Mesenchymal stem cell (in vitro differentiated cells and primary cell): Measurements from ENCODE around the gene FOXC2.

Source experiments
- DNase-seq: peaks from one replicate; pipeline ENCODE4 v3.0.0-alpha.2; 2013
- H2AFZ ChIP-seq: one replicate; pipeline ENCODE4 v1.6.1; 2013; ENCODE audit warnings: low read depth, mild to moderate bottlenecking, control low read depth, inconsistent platforms, low read length, moderate library complexity
- H2AK5ac ChIP-seq: 2 replicates; pipeline ENCODE4 v1.6.1; 2013; ENCODE audit warnings: low read length, moderate library complexity, mild to moderate bottlenecking, inconsistent platforms; ENCODE audit not compliant: severe bottlenecking
- H2BK120ac ChIP-seq: one replicate; pipeline ENCODE4 v1.6.1; 2013; ENCODE audit warnings: low read depth, mild to moderate bottlenecking, inconsistent platforms, low read length, moderate library complexity
- H2BK12ac ChIP-seq, 2 experiments: one replicate each; pipeline ENCODE4 v1.6.1; 2013; ENCODE audit warnings: inconsistent platforms in 2 of 2, low read length in 2 of 2, mild to moderate bottlenecking in 2 of 2, moderate library complexity in 2 of 2, control low read depth in 1 of 2
- H2BK15ac ChIP-seq: one replicate; pipeline ENCODE4 v1.6.1; 2013; ENCODE audit warnings: mild to moderate bottlenecking, low read depth, inconsistent platforms; ENCODE audit not compliant: poor library complexity, severe bottlenecking
- H2BK5ac ChIP-seq: 2 replicates; pipeline ENCODE4 v1.6.1; 2013; ENCODE audit warnings: low read depth, mild to moderate bottlenecking, low read length, control low read depth, inconsistent platforms; ENCODE audit not compliant: poor library complexity, severe bottlenecking
- H3K14ac ChIP-seq, 2 experiments: one replicate each; pipeline ENCODE4 v1.6.1; 2013; ENCODE audit warnings: inconsistent platforms in 2 of 2, low read length in 2 of 2, control low read depth in 1 of 2, mild to moderate bottlenecking in 1 of 2, moderate library complexity in 1 of 2
- H3K18ac ChIP-seq, 2 experiments: one replicate each; pipeline ENCODE4 v1.6.1; 2013; ENCODE audit warnings: inconsistent platforms in 2 of 2, low read length in 2 of 2, control low read depth in 1 of 2, low read depth in 1 of 2, mild to moderate bottlenecking in 1 of 2
- H3K23ac ChIP-seq, 2 experiments: one replicate each; pipeline ENCODE4 v1.6.1; 2013; ENCODE audit warnings: inconsistent platforms in 2 of 2, low read length in 2 of 2, mild to moderate bottlenecking in 2 of 2, moderate library complexity in 2 of 2, control low read depth in 1 of 2
- H3K27ac ChIP-seq: 2 replicates; pipeline ENCODE4 v1.5.1; 2013; ENCODE audit warnings: mild to moderate bottlenecking, moderate library complexity, low read length, control low read depth, inconsistent platforms; ENCODE audit not compliant: poor library complexity, severe bottlenecking
- H3K27me3 ChIP-seq, 2 experiments: 2 replicates each; pipeline versions ENCODE4 v1.6.1 to v1.7.0; 2013; ENCODE audit warnings: low read length in 2 of 2, mild to moderate bottlenecking in 2 of 2, moderate library complexity in 2 of 2, control low read depth in 1 of 2, inconsistent platforms in 1 of 2; ENCODE audit not compliant: control insufficient read depth in 1 of 2, insufficient read depth in 1 of 2
- H3K36me3 ChIP-seq, 2 experiments: 2 replicates each; pipeline versions ENCODE4 v1.6.1 to v1.7.0; 2013; ENCODE audit warnings: low read length in 2 of 2, control low read depth in 1 of 2, inconsistent platforms in 1 of 2, low read depth in 1 of 2, mild to moderate bottlenecking in 1 of 2; ENCODE audit not compliant: insufficient read depth in 2 of 2, control insufficient read depth in 1 of 2
- H3K4ac ChIP-seq, 2 experiments: one replicate each; pipeline ENCODE4 v1.6.1; 2013; ENCODE audit warnings: inconsistent platforms in 2 of 2, low read length in 2 of 2, mild to moderate bottlenecking in 2 of 2, moderate library complexity in 2 of 2, control low read depth in 1 of 2, low read depth in 1 of 2
- H3K4me1 ChIP-seq: 2 replicates; pipeline ENCODE4 v1.6.1; 2013; ENCODE audit warnings: low read depth, low read length, control low read depth; ENCODE audit not compliant: control insufficient read depth, insufficient read depth
- H3K4me2 ChIP-seq: 2 replicates; pipeline ENCODE4 v1.6.1; 2013; ENCODE audit warnings: low read length, mild to moderate bottlenecking, inconsistent platforms; ENCODE audit not compliant: poor library complexity, severe bottlenecking
- H3K4me3 ChIP-seq, 2 experiments: 2 replicates each; pipeline versions ENCODE4 v1.5.1 to v1.7.0; 2013; ENCODE audit warnings: low read length in 2 of 2, mild to moderate bottlenecking in 2 of 2, control low read depth in 1 of 2, low read depth in 1 of 2; ENCODE audit not compliant: insufficient read depth in 1 of 2
- H3K79me1 ChIP-seq: replicated peaks from 2 replicates; pipeline ENCODE4 v1.6.1; 2013; ENCODE audit warnings: mild to moderate bottlenecking, control low read depth, low read length, inconsistent platforms; ENCODE audit not compliant: poor library complexity, severe bottlenecking
- H3K9ac ChIP-seq: 2 replicates; pipeline ENCODE4 v1.7.0; 2013; ENCODE audit warnings: mild to moderate bottlenecking, low read length, moderate library complexity
- H3K9me3 ChIP-seq: 2 replicates; pipeline ENCODE4 v1.7.0; 2013; ENCODE audit warnings: mild to moderate bottlenecking, low read length; ENCODE audit not compliant: control insufficient read depth
- H4K8ac ChIP-seq: one replicate; pipeline ENCODE4 v1.6.1; 2013; ENCODE audit warnings: inconsistent platforms, mild to moderate bottlenecking, low read length, moderate library complexity
- H4K91ac ChIP-seq: one replicate; pipeline ENCODE4 v1.6.1; 2013; ENCODE audit warnings: mild to moderate bottlenecking, low read length, inconsistent platforms
- WGBS: methylation state at CpG from one replicate; pipeline ENCODE4 v1.1.7; 2013; ENCODE audit warnings: mixed read lengths; 5-methylcytosine and 5-hydroxymethylcytosine counted together

FOXC2 gene

DNA sequence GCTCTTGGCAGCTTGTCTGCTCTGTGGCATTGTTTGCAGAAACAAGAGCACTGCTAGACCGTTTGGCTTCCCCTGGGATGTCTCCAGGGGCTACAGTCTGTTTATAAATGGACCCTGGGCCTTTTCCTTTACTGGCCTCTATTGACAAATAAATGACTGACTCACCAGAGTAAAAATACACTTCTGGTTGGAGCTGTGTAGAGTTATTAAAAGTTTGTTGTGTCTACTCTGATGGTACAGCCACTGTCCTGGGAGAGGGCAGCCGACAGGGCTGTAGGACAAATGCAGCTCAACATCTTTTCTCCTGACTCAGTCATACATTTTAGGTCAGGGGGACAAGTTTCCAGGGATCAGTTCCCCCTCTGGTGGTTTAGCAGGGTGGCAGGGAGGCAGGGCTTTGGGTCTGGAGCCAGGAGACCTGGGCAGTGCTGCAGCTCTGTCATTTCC, 41.7 kb downstream of the FOXC2 start:
- Histone ChIP-seq H3K27me3 (peaks cover 0 to 4% of the 10 kb centered on the region in 2 experiments), H3K18ac (peak overlapping the region; percentile 43 to 81), H3K27ac (peak overlapping the region; percentile 94), H2BK12ac (peak overlapping the region; percentile 80 to 95), H2AK5ac (peak overlapping the region; percentile 97), H2BK5ac (peak overlapping the region; percentile 12), H2AFZ (no peak overlapping the region), H3K23ac (no peak overlapping the region), H4K91ac (peak overlapping the region; percentile 92), H3K14ac (no peak overlapping the region), H3K4me1 (peaks cover 25% of the 10 kb centered on the region), H3K4ac (peak overlapping the region; percentile 80 to 82), H2BK120ac (peak overlapping the region; percentile 51), H2BK15ac (no peak overlapping the region), H3K79me1 (no peaks in the 10 kb centered on the region), H4K8ac (peak overlapping the region; percentile 31), H3K9me3 (no peaks in the 10 kb centered on the region), H3K36me3 (no peaks in the 10 kb centered on the region), H3K4me3 (no peak overlapping the region), H3K4me2 (no peak overlapping the region), H3K9ac (no peak overlapping the region)
- peak; percentile 97 for DNase-seq
- WGBS: 13% methylated on average over 2 of the region's 2 CpGs

DNA sequence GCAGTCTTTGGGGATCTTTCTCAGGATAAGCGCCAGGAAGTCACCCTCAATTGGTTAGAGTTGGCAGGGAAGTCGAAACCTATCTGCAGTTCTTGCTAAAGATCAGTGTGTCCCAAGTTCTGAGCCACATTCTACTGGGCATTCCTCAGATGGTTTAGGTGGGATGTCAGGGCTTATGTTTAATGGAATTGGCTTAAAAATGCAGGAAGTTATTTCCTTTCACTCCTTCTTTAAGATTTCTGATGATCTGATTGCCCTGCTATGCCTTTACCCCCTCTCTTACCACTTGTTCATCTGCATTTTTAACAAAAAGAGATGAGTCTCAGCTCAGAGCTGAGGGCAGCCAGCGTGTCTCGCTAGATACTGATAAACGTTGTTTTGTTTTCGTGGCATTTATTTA, 42.5 kb downstream of the FOXC2 start:
- 9% methylated on average over 6 of the region's 6 CpGs for WGBS

DNA sequence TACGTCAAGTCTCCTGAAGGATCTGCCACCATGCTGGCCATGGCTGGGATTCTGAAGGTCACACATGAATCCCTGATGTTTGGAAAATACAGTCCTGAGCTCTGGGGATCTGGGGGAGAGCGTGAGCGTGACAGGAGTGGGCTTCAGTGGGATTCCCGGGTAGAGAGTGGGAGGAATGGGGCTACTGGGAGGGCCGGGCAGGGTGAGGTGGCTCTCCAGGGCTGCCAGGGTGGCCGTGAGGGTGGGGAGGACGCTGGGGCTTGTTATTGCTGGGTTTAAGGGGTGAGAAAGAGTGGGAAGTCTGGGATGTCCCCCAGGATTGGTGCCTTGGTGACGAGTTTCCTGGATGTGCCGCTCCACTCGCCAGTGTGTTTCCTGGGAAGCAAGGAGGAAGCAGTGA, 43.0 kb downstream of the FOXC2 start:
- no peak overlapping the region for H3K9ac ChIP-seq
- 83% methylated on average over 10 of the region's 10 CpGs for WGBS
- peak overlapping the region; percentile 89 to 99 for H2BK12ac ChIP-seq
- H3K4me3 ChIP-seq: no peak overlapping the region
- H2BK15ac ChIP-seq: peak overlapping the region; percentile 85
- no peak overlapping the region for H2AFZ ChIP-seq
- H4K91ac ChIP-seq: peak overlapping the region; percentile 97
- no peaks in the 10 kb centered on the region for H3K27me3 ChIP-seq
- H3K4me1 ChIP-seq: peaks cover 25% of the 10 kb centered on the region
- peak overlapping the region; percentile 76 for H2AK5ac ChIP-seq
- no peak for DNase-seq
- H3K9me3 ChIP-seq: no peaks in the 10 kb centered on the region
- peak overlapping the region in 1 of 2 experiments; percentile 66 for H3K14ac ChIP-seq
- peak overlapping the region; percentile 99 for H2BK5ac ChIP-seq
- peak overlapping the region; percentile 93 for H3K27ac ChIP-seq
- H3K4me2 ChIP-seq: no peak overlapping the region
- no peaks in the 10 kb centered on the region for H3K36me3 ChIP-seq
- no peaks in the 10 kb centered on the region for H3K79me1 ChIP-seq
- H2BK120ac ChIP-seq: peak overlapping the region; percentile 93
- no peak overlapping the region for H3K23ac ChIP-seq
- peak overlapping the region; percentile 82 for H4K8ac ChIP-seq
- H3K18ac ChIP-seq: peak overlapping the region; percentile 50 to 90
- H3K4ac ChIP-seq: peak overlapping the region; percentile 52 to 92

More for the DNA sequence above, 42.5 kb downstream of the FOXC2 start:
- Histone ChIP-seq H3K36me3 (no peaks in the 10 kb centered on the region), H3K9me3 (no peaks in the 10 kb centered on the region), H2BK120ac (no peak overlapping the region), H3K4me3 (no peak overlapping the region), H2AFZ (no peak overlapping the region), H4K91ac (no peak overlapping the region), H3K27ac (peak overlapping the region; percentile 94), H3K79me1 (no peaks in the 10 kb centered on the region), H2BK5ac (peak overlapping the region; percentile 99), H2BK15ac (no peak overlapping the region), H2AK5ac (no peak overlapping the region), H3K4ac (peak overlapping the region; percentile 71 to 82), H3K27me3 (no peaks in the 10 kb centered on the region), H2BK12ac (peak overlapping the region; percentile 89 to 95), H3K14ac (no peak overlapping the region), H3K4me2 (no peak overlapping the region), H3K9ac (no peak overlapping the region), H4K8ac (no peak overlapping the region), H3K18ac (peak overlapping the region; percentile 11 to 81), H3K4me1 (peaks cover 25% of the 10 kb centered on the region), H3K23ac (no peak overlapping the region)
- peak; percentile 92 for DNase-seq

DNA sequence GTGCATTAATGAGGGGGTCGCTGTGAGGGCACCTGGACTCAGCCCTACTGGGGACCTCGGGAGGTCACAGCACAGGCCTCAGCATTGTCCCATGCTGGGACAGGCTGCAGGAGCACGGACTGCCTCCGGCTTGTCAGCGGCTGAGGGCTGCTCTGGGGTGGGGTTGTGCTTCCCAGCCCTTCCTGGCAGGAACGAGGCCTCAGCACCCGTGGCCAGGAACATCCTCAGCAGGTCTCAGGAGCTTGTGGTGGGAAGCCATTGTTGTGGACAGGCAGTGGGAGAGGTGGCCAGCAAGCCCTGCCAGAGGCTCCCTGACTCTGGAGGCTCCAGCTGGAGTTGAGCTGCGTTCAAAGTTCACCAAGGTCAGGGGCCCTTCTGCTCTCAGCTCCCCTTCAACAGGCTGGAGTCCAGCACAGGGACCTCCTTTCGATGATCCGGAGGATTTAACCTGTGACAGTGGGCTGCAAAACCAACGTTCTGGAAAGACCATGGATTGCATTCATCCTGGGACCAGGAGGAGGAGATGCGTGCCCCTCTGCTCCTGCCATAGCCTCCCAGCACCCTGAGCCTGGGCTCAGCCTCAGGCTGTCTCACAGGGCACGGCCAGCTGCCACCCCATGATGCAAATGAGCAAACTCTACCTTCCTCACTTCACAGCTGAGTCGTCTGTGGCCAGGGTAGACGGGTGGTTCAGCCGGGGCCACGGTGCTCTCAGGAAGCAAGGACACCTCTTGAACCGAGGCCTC, 44.3 kb downstream of the FOXC2 start:
- no peak overlapping the region for H3K27ac ChIP-seq
- peak overlapping the region; percentile 84 for H4K8ac ChIP-seq
- no peaks in the 10 kb centered on the region for H3K9me3 ChIP-seq
- peak overlapping the region in 1 of 2 experiments; percentile 98 for H3K14ac ChIP-seq
- H3K4me3 ChIP-seq: no peak overlapping the region
- H3K4ac ChIP-seq: peak overlapping the region; percentile 80 to 96
- peak overlapping the region; percentile 80 for H2BK120ac ChIP-seq
- peak overlapping the region; percentile 36 for H2AFZ ChIP-seq
- peak overlapping the region; percentile 78 to 98 for H3K18ac ChIP-seq
- peak overlapping the region; percentile 94 to 100 for H2BK12ac ChIP-seq
- H3K36me3 ChIP-seq: no peaks in the 10 kb centered on the region
- peak overlapping the region; percentile 12 for H2BK5ac ChIP-seq
- no peak overlapping the region for H3K4me2 ChIP-seq
- peak overlapping the region; percentile 58 for H2BK15ac ChIP-seq
- 65% methylated on average over 18 of the region's 18 CpGs for WGBS
- peak overlapping the region in 1 of 2 experiments; percentile 99 for H3K23ac ChIP-seq
- peak overlapping the region; percentile 88 for H2AK5ac ChIP-seq
- H3K9ac ChIP-seq: no peak overlapping the region
- peaks cover 25% of the 10 kb centered on the region for H3K4me1 ChIP-seq
- no peaks in the 10 kb centered on the region for H3K27me3 ChIP-seq
- peak overlapping the region; percentile 95 for H4K91ac ChIP-seq
- H3K79me1 ChIP-seq: no peaks in the 10 kb centered on the region
- no peak for DNase-seq
